ENCODE measurements around the gene IRF1.

IRF1 gene

DNA sequence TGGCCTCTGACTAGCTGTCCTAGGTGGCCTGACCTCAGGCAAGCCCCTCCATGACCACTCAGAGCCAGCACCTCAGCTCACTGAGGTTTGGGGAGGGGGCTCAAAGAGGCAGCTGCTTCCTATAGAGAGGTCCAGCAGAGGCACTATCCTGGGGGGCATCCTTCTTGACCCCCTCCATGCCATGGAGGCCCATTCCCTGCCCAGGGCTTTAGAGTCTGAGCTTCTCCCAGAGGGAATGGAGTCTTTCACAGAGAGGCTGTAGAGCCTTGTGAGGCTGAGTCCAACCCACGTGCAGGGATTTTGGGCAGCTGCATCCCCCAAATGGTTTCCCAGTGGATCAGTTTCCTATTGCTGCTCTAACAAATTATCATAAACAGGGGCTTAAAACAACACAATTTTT, 16.9 kb downstream of the IRF1 start:
- no peak for DNase-seq

DNA sequence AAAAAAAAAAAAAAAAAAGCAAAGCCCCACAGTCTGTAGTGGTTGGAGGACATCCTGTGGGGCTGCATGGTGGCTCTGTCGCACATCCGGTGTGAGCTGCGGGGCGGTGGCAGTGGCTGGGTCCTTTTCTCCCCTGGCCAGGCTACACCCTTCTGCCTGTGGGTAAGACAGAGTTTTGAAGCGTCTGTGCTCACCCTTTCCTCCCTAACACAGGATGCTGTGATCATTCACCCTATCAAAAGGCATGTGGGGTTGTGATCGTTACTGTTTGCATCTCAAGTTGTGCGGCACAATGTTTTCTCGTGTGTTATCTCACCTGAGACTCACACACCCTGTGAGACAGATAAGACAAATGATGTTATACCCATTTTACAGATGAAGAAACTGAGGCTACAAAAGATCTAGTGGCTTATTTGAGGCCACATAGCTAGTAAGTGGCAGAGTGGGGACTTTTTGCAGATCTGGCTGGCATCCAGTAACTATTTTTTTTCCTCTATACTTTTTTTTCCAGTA, 17.5 kb downstream of the IRF1 start:
- no peak for DNase-seq

DNA sequence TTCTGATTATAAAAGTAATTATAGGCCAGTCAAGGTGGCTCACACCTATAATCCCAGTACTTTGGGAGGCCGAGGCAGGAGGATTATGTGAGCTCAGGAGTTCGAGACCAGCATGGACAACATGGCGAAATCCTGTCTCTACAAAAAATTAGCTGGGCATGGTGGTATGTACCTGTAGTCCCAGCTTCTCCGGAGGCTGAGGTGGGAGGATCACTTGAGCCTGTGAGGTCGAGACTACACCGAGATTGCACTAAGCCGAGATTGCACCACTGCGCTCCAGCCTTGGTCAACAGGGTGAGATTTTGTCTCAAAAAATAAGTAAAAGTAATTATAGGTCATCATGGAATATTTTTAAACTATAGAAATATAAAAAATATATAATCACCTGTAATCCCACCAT, 18.1 kb downstream of the IRF1 start:
- DNase-seq: no peak

DNA sequence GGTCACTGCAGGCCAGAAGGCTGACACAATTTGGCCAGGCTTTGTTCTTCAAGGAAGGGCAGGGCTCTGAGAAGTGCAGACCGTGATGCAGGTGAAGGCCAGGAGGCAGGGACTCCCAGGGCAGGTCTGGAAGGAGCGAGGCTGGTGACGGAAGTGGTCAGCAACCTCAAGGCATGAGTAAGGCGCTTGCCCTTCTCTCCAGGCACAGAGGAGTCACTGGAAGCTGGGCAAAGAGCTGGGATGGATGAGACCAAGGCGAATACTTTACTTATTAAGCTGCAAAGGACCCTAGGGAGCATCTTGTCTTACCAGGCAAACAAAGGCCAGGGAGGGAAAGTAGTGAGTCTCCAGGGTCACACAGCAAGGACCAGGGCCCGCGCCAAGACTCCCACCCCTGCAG, 18.6 kb downstream of the IRF1 start:
- DNase-seq: no peak

DNA sequence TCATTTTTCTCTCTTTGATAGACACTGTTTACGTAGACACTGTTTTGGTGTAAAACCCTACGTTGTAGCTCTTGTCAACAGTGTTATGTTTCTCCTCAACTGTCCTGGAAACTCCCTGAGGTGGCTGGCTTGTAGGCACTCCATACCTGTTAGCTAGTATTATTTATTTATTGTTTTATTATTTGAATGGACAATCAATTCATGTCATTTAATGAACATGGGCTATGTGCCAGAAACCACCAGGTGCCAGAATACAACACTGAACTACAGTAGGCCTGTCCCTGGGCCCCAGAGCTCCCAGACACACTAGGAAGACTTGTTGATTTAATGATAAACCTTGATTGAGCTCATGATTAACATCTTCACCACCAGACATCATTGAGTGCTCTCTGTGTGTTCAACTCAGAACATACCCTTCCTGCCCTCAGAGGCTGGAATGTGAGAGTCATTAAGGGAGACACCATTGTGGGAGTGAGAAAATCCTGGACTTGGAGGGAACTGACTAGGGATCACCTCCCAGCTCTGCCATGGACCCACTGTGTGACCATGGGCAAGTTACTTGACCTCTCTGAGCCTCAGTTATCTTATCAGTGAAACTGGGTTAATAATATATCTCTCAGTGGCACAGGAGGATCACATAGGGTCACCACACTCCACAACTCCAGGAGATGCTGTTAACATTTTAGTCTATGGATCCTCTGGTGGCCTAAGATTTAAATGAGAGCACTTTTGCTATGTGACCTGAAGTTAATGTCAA, 19.2 kb downstream of the IRF1 start:
- no peak for DNase-seq

DNA sequence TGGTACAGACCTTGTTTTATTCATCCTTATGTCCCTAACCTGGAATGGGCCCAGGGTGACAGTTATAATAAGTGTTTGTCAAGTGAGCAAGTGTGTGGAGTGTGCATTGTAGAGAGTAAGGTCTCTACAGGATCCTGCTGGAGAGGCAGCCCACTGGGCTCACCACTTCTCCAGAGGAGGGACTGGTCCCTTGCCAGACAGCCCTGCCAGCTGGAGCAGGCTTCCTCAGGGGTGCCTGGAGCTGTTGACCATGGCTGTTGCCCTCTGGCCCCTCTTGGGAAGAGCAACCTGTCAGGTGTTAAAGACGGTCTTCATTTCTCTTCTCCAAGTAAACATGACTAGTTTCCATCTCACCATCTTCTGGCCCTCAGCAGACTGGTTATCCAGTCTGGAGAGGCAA, 20.0 kb downstream of the IRF1 start:
- DNase-seq: no peak

DNA sequence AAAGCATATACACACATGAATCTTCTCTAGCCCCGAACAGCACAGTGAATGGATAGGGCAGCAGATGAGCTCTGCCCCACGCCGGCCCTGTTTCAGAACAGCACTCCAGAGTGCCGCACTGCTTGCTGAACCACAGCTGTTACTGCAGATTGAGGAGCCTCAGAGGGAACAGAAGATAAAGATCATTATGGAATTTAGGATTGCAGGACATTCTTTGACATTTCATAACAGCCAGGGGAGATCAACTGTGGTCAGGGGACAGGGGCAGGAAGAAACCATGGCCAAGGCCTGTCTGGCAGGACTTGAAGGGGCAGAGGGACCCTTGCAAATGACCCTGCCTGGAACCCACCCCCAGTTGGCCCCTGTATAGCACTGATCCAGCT, 20.6 kb downstream of the IRF1 start:
- DNase-seq: no peak

DNA sequence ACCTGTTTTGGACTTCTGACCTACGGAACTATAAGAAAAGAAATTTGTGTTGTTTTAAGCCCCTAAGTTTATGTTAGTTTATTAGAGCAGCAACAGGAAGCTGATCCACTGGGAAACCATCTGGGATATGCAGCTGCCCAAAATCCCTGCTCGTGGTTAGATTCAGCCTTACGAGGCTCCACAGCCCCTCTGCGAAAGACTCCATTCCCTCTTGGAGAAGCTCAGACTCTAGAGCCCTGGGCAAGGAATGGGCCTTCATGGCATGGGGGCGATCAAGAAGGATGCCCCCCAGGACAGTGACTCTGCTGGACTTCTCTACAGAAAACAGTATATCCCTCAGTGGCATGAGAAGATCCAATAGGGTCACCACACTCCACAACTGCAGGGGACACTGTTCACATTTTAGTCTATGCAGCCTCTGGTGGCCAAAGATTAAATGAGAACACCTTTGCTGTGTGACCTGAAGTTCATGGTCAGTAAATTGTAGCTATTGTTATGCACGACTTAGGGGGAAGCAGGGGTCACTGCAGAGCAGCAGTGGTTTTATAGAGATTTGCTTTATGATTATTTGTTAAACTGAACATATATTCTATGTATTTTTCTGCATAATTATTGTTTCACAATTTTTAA, 21.1 kb downstream of the IRF1 start:
- no peak for DNase-seq

DNA sequence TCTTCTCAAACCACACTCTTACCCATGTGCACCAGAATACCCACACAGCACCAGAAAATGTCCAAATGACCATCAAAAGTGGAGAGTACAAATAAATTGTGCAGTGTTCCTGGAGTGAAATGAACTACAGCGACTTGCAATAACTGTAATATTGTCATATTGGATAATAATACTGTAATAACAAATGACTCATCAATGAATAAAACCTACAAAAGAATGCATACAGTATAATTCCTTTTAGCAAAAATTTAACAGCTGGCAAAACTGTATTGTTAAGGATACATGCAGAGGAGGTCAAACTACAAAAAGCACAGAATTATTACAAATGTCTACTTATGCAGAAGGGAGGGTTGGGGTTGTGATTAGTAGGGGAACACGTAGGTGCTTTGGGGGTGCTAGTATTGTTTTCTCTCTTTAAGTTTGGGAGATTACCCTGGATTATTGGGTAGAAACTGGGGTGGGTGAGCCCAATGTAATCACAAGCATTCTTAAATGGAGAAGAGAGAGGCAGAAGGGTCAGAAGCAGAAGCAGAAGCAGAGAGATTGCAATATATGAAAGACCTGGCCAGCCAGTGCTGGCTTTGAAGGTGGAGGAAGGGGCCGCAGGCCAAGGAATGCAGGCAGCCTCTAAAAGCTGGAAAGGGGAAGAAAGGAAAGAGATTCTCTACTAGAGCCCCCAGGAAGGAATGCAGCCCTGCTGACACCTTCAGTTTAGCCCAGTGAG, 21.8 kb downstream of the IRF1 start:
- no peak for DNase-seq

DNA sequence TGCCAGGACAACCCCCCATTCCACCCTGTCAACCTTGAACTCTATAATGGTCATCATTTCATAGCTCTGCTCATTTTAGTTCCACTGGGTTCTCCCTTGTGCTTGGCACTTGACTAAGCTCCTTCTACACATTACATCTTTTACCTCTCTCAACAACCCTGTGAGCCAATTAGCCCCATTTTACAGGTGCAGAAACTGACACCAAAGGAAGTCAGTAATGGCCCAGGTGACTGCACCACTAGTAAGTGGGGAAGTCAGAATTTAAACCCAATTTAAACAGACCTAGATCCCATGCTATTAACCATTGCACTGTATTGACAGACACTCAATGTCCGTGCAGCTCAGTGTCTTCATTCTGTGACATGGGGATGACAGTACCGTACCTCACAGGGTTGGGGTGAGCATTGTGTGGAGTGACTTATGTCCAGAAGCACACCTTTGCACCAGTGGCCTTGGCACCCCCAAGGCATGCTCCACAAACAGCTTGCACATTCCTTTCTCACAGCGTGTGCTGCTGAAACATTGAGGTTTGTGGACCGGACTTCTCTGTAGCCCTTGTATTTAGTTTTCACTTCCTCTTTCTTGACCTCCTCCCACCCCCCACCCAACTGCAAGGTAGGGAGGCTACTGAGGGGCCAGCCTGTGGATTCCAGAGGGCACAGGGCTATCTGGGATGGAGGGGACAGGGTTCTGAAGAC, 23.1 kb downstream of the IRF1 start:
- no peak for DNase-seq

DNA sequence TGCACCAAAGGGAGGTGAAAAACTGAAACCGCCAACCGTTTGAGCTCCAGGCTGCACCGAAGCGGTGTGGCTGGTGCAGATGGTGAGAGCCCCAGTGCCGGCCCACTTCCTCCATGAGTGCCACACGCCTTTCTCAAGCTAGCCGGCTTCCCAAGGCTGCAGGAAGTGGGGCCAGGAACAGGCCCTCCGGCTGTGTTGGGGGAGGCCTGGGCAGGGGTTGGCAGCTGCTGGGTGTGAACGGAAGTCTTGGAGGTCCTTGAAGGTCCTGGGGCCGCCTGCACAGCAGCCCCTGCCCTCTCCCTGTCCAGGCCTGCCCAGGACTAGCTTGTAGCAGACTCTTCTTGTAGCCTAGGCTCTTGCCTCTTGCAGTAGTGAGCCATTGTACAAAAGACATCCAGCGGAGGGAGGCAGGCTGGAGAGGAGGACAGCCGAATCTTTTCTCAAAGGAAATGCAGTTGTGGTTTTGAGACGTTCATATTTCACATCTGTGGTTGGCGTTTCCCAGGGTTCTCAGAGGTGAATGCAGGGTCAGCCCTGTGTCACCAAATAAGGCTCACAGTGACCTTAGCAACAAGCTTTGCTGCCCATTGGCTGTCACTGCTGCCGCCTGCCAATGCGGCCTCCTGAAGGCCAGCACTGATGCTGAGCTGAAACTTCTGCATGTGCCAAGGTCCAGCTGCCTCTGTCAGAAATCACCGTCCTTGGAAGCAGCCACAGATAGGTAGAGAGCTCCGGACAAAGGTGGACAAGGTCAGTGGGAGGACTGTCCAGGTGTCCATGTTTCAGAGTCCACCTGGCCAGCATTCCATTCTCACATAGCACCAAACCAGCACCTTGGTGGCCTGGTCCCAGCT, 23.9 kb downstream of the IRF1 start:
- no peak for DNase-seq

DNA sequence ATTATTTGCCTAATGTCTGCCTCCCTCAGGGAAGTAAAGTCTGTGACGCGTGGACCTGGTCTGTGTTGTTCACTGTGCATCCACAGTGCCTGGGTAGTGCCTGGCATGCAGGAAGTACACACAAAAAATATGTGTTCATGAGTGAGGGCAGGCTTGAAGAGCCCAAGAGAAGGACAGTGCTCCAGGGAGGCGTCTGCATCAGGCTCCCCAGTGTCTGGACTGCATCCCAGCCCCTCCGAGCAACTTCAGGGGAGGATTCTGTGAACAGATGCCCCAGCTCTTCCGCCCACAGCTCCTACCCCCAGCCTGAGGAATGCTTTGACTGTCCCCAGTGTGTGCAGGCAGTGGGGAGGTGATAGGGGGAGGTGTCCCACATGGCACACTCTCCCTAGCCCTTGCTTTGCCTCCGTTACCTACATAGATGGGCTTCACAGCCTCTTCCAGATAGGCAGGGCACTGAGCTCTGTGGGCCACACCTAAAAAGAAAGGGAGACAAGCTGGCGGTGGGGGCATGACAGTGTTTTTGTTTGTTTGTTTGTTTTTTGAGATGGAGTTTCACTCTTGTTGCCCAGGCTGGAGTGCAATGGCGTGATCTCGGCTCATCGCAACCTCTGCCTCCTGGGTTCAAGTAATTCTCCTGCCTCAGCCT, 25.4 kb downstream of the IRF1 start:
- DNase-seq: no peak

DNA sequence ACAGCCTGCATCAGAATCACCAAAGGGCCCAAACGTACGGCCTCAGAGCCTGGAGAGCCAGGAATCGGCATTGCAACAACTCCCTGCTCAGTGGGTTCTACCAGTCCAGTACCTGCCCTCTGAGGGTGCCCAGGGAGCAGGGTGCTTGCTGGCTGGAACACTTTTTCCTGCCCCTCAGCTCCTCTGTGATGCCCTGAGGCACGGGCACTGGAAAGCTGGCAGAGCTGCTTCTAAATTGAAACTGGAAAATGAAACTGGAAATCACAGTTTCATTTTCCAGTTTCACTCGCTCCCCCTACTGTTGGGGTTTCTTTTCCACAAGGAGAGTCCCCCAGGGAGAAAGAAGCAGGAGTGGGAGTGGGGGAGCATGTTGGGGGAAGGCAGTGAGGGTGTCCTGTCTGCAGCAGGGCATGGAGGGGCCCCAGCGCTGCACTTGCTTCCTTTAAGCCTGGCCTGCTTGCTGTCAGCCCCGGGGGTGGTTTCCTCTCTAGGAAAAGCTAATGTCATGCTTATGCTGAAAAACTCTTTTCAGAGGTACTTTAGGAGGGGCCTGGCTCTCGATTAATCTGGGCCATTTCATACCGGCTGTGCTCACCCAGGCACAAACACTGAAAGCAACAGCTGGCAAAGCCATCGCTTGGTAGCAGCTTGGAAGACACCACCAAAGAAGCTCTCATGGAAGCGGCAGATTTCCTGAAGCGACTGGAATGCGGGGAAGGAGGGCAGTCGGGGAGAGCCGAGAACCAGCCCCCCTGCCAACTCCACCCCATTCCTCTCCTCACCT, 26.2 kb downstream of the IRF1 start:
- no peak for DNase-seq

DNA sequence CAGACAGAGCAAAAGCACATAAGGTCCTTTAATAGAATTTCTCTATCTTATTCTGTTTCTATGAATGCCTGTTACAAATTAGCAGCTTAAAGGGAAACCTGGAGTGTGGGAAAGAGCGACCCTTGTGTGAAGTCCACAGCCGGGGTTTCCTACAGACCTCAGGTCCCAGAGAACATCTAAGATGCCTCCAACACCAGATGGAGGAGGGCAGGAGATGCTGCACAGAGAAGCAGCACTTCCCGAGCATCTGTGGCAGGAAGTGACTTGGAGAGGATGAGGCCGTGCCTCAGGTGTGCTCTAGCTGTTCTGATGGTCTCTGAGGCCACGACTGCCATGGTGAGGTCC, 26.8 kb downstream of the IRF1 start:
- no peak for DNase-seq

DNA sequence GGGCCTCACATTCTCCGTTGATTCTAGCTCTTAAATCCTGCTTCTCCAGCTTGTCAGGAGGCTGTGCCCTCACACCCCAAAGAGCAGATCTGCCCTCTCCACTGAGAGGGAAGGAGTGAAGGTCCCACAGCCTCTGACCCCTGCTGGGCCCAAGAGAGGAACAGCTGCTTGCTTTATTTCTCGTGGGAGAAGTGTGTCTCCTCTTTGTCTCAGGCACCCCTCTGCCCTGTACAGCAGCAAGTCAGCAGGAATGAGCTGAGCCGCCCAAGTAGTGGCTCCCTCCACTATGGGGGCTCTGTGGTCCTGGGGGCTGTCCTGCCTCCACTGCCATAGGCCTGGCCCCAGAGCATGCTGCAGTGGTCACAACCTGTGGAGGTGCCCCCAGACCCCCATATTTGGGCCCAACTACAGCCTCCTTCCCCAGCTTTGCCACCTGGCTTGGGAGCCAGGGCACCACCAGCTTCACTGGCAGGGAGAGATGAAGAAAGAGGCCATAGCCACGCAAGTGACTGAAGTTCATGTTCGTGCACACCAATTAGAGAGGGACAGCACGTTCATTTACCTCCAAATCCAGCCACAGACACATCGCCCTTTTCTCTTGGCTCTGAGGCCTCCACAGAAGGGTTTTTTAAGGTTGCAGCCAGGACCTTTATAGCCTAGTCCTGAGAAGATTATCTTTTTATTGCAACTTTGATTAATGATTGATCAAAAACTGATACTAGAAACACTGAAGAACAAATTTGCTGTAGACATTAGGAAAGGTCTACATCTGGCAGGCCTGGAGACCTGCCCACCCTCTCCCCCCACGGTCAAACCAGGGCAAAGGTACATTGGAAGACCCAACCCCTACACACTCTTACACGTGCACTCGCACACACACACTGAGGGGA, 27.5 kb downstream of the IRF1 start:
- no peak for DNase-seq

DNA sequence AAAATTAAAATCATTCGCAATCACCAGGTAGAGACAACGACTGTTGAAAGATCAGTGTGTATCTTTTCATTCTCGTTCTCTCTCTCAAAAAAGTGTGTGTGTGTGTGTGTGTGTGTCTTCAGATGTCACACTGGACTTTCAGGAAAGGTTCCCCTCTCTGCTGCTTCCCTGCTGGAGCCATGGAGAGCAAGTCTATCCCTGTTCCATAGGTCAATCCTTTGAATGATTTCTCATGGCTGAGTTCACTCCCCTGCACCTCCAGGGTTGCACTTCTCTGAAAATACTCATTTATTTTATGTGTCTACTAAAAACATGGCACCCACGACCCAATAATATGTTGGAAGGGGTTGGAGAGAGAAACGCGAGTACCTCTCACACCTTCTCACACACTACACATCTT, 28.2 kb downstream of the IRF1 start:
- no peak for DNase-seq

DNA sequence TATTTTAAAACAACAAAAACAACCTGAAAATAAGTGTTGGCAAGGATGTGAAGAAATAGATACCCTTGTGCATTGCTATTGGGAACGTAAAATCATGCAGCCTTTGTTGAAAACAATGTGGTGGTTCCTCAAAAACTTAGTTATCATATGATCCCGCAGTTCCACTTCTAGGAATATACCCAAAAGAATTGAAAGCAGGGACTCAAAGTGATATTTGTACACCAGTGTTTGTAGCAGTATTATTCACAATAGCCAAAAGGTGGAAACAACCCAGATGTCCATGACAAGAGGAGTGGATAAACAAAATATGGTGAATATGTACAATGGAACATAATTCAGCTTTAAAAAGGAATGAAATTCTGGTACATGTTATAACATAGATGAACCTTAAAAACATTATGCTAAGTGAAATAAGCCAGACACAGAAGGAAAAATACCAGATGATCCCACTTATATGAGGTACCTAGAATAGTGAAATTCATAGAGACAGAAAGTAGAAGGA, 29.0 kb downstream of the IRF1 start:
- DNase-seq: no peak

DNA sequence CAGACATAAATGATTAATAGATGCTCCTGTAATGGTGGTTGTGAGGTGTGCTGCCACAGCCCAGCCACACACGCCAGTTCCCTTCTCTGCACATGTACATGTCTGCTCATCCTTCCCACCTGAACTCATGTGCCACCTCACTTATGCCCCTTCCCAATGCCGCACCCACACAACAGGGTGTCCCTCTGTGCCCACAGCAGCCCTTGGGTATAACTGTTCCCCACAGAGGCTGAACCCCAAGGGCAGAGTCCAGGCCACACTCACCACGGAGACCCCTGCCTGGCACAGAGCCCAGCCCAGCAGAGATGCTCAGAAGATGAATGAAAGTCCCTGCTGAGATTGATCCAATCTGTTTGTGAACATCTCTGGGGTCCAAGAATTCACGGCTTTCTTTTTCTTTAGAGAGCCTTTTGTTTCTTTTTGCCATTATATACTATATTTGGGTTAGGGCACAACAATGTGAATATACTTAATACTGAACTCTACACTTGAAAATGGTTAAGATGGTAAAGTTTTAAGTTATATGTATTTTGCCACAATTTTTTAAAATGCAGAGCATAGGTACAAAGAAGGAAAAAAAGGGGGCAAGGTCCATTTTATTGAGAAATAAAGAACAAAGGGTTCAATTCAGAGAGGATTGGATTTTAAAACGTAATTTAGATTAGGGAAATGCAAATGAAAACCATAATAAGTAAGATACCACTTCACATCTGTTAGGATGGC, 29.6 kb downstream of the IRF1 start:
- DNase-seq: no peak
